Keratinocyte (primary cell): ENCODE data around the gene CREB3L2. TPM values are rescaled to one million over a fixed set of nuclear protein-coding genes. Genes with fewer than 3 reads are reported as not detected.

Source experiments
- DNase-seq: peaks from one replicate; pipeline ENCODE4 v3.0.0-alpha.2; 2011; ENCODE audit warnings: low read depth, missing footprints, low spot score
- FAIRE-seq: peaks from 2 replicates; lab custom pipeline; 2011; peaks lifted over from hg19 to GRCh38; lab: Jason Lieb, UNC
- H2AFZ ChIP-seq: 2 replicates; pipeline ENCODE4 v1.6.0; 2012; ENCODE audit warnings: low read length, control low read depth, inconsistent platforms; ENCODE audit not compliant: control insufficient read depth
- H3K27ac ChIP-seq: 2 replicates; pipeline ENCODE4 v1.5.1; 2011; ENCODE audit warnings: low read length; ENCODE audit not compliant: control insufficient read depth, insufficient read depth
- H3K27me3 ChIP-seq: 3 replicates; pipeline ENCODE4 v1.6.0; 2011; ENCODE audit warnings: low read length; ENCODE audit not compliant: control insufficient read depth, insufficient read depth; ENCODE audit errors: extremely low read depth
- H3K36me3 ChIP-seq, 2 experiments: 2 replicates in 1 of 2; 3 replicates in 1 of 2; pipeline ENCODE4 v1.5.1; 2011; ENCODE audit warnings: low read length in 2 of 2, mild to moderate bottlenecking in 1 of 2; ENCODE audit not compliant: control insufficient read depth in 2 of 2, insufficient read depth in 2 of 2; ENCODE audit errors: extremely low read depth in 1 of 2
- H3K4me1 ChIP-seq: 3 replicates; pipeline ENCODE4 v1.5.1; 2011; ENCODE audit warnings: low read length; ENCODE audit not compliant: control insufficient read depth, insufficient read depth; ENCODE audit errors: extremely low read depth
- H3K4me2 ChIP-seq: 3 replicates; pipeline ENCODE4 v1.6.0; 2011; ENCODE audit warnings: low read depth, low read length; ENCODE audit not compliant: control insufficient read depth, insufficient read depth; ENCODE audit errors: extremely low read depth
- H3K4me3 ChIP-seq, 3 experiments: fragments of 200-600 bp in 1 of 3; sonication (generic) in 1 of 3; 2 replicates in 2 of 3; 3 replicates in 1 of 3; pipeline ENCODE4 v1.5.1; 2011 to 2016; ENCODE audit warnings: low read length in 3 of 3, mild to moderate bottlenecking in 3 of 3, control low read depth in 2 of 3, inconsistent platforms in 1 of 3, low read depth in 1 of 3, mixed read lengths in 1 of 3, mixed run types in 1 of 3, moderate library complexity in 1 of 3; ENCODE audit not compliant: control insufficient read depth in 2 of 3, insufficient read depth in 2 of 3; ENCODE audit errors: extremely low read depth in 1 of 3
- H3K79me2 ChIP-seq: 2 replicates; pipeline ENCODE4 v1.6.0; 2012; ENCODE audit warnings: low read length; ENCODE audit not compliant: control insufficient read depth, insufficient read depth
- H3K9ac ChIP-seq: 3 replicates; pipeline ENCODE4 v1.6.0; 2011; ENCODE audit warnings: low read length; ENCODE audit not compliant: control insufficient read depth, insufficient read depth; ENCODE audit errors: extremely low read depth
- H3K9me1 ChIP-seq: 3 replicates; pipeline ENCODE4 v1.6.0; 2011; ENCODE audit warnings: low read length; ENCODE audit not compliant: control insufficient read depth, insufficient read depth; ENCODE audit errors: extremely low read depth
- H3K9me3 ChIP-seq: 2 replicates; pipeline ENCODE4 v1.5.1; 2012; ENCODE audit warnings: low read depth, low read length; ENCODE audit not compliant: control insufficient read depth
- H4K20me1 ChIP-seq: 3 replicates; pipeline ENCODE4 v1.6.0; 2011; ENCODE audit warnings: low read length; ENCODE audit not compliant: control insufficient read depth, insufficient read depth; ENCODE audit errors: extremely low read depth
- CTCF ChIP-seq, 3 experiments: IDR thresholded peaks in 1 of 3; conservative IDR thresholded peaks in 1 of 3; optimal IDR thresholded peaks in 1 of 3; 2 replicates in 2 of 3; 3 replicates in 1 of 3; pipeline versions ENCODE3 to v1.5.1; 2011; ENCODE audit warnings: low read length in 3 of 3, mild to moderate bottlenecking in 3 of 3, moderate library complexity in 2 of 3, control low read depth in 1 of 3, inconsistent platforms in 1 of 3; ENCODE audit not compliant: insufficient read depth in 2 of 3; ENCODE audit errors: extremely low read depth in 1 of 3
- EZH2 ChIP-seq: IDR thresholded peaks from one replicate; pipeline ENCODE4 v1.6.1; 2012; ENCODE audit warnings: inconsistent platforms, mild to moderate bottlenecking, low read length, moderate library complexity
- dilution Hi-C: fragments of 300-500 bp; cut with MboI; formaldehyde crosslinking; loops from one replicate; pipeline ENCODE4 v1.7.0; 2020; ENCODE audit warnings: low sequenced_read_pairs; ENCODE audit not compliant: extremely low pct_ligation_motif_present
- polyA plus RNA-seq, 5 experiments: library from polyadenylated mRNA; depleted of rRNA in 3 of 5; stranded (reverse) in 3 of 5; stranded (forward) in 1 of 5; unstranded in 1 of 5; fragments of >200 nt; gene quantifications; 1 replicate in 1 of 5; 2 replicates in 3 of 5; 3 replicates in 1 of 5; pipeline versions ENCODE4 v1.2.1 to v1.2.3, GENCODE V29; 2011 to 2012; ENCODE audit warnings: missing spikeins in 2 of 5, low read depth in 1 of 5, low replicate concordance in 1 of 5

The CREB3L2 gene
- polyA plus RNA-seq, 1 donor (not counting 4 experiments of a cell fraction or from before 2014, with no cell fraction given) = 12.8 TPM

- DNase-seq (no peak), FAIRE-seq (no peak)
- H3K27ac ChIP-seq = no peak overlapping the region
- H3K4me2 ChIP-seq = no peak overlapping the region
- no peaks in the 10 kb centered on the region for H3K36me3 ChIP-seq
- no peak overlapping the region for H3K9ac ChIP-seq
- H3K4me1 ChIP-seq = no peaks in the 10 kb centered on the region
- H3K9me3 ChIP-seq = no peaks in the 10 kb centered on the region
- H3K79me2 ChIP-seq = no peaks in the 10 kb centered on the region
- no peak overlapping the region for H2AFZ ChIP-seq
- H4K20me1 ChIP-seq = no peaks in the 10 kb centered on the region
- H3K27me3 ChIP-seq = no peaks in the 10 kb centered on the region
- dilution Hi-C loops = no loop called here
- H3K9me1 ChIP-seq = no peaks in the 10 kb centered on the region
- no peak overlapping the region for H3K4me3 ChIP-seq
- no peak for TF ChIP-seq EZH2
- no peak for TF ChIP-seq CTCF (optimal IDR thresholded peaks at IDR 0.05 in 1 of 3, IDR thresholded peaks at IDR 0.05 in 1 of 3, conservative IDR thresholded peaks at IDR 0.05 in 1 of 3; ENCODE audit: extremely low read depth in 1 of 3, insufficient read depth in 2 of 3, low read length in 3 of 3)
Measured at GRCh38 chr7:138036135-138036534, 34.2 kb upstream of the CREB3L2 start.

GRCh38 chr7:138033241-138033640 is 31.4 kb upstream of the CREB3L2 start:
- dilution Hi-C loops = no loop called here
- H3K4me2 ChIP-seq = no peak overlapping the region
- H3K4me3 ChIP-seq = no peak overlapping the region
- H3K27me3 ChIP-seq = no peaks in the 10 kb centered on the region
- H3K9me1 ChIP-seq = no peaks in the 10 kb centered on the region
- no peak overlapping the region for H3K9ac ChIP-seq
- no peaks in the 10 kb centered on the region for H3K4me1 ChIP-seq
- H3K79me2 ChIP-seq = no peaks in the 10 kb centered on the region
- TF ChIP-seq CTCF (optimal IDR thresholded peaks at IDR 0.05 in 1 of 3, IDR thresholded peaks at IDR 0.05 in 1 of 3, conservative IDR thresholded peaks at IDR 0.05 in 1 of 3; ENCODE audit: extremely low read depth in 1 of 3, insufficient read depth in 2 of 3, low read length in 3 of 3) = no peak
- TF ChIP-seq EZH2 = no peak
- no peak overlapping the region for H3K27ac ChIP-seq
- no peaks in the 10 kb centered on the region for H3K9me3 ChIP-seq
- H3K36me3 ChIP-seq = no peaks in the 10 kb centered on the region
- DNase-seq = no peak
- no peaks in the 10 kb centered on the region for H4K20me1 ChIP-seq
- H2AFZ ChIP-seq = no peak overlapping the region
- FAIRE-seq = no peak
